HEK293T (cell line): ENCODE results near the gene COL9A3.

ENCODE experiments used
- BHLHE40 ChIP-seq: fragments of 450-650 bp; IDR thresholded peaks from 2 replicates; pipeline ENCODE4 v1.6.1; 2016; ENCODE audit warnings: mild to moderate bottlenecking, moderate library complexity, borderline replicate concordance
- CTBP1 ChIP-seq: fragments of 450-650 bp; IDR thresholded peaks from 2 replicates; pipeline ENCODE4 v1.6.1; 2016; ENCODE audit warnings: borderline replicate concordance
- ELF4 ChIP-seq: fragments of 450-650 bp; IDR thresholded peaks from 2 replicates; pipeline ENCODE4 v1.6.1; 2017; ENCODE audit warnings: antibody characterized with exemption
- FOXK2 ChIP-seq: fragments of 450-650 bp; IDR thresholded peaks from 2 replicates; pipeline ENCODE4 v1.6.1; 2016; ENCODE audit warnings: mild to moderate bottlenecking
- FOXM1 ChIP-seq: fragments of 450-650 bp; IDR thresholded peaks from 2 replicates; pipeline ENCODE4 v1.6.1; 2017; ENCODE audit warnings: mild to moderate bottlenecking, borderline replicate concordance
- L3MBTL2 ChIP-seq: fragments of 450-650 bp; conservative IDR thresholded peaks from 2 replicates; pipeline ENCODE4 v1.6.1; 2016; ENCODE audit warnings: mild to moderate bottlenecking
- LEF1 ChIP-seq: fragments of 450-650 bp; IDR thresholded peaks from 2 replicates; pipeline ENCODE4 v1.6.1; 2017; ENCODE audit warnings: mild to moderate bottlenecking, borderline replicate concordance
- PKNOX1 ChIP-seq: fragments of 450-650 bp; IDR thresholded peaks from 2 replicates; pipeline ENCODE4 v1.6.1; 2016
- SP1 ChIP-seq: fragments of 450-650 bp; IDR thresholded peaks from 2 replicates; pipeline ENCODE4 v1.6.1; 2017
- SUZ12 ChIP-seq: fragments of 450-650 bp; IDR thresholded peaks from 2 replicates; pipeline ENCODE4 v1.6.1; 2016; ENCODE audit warnings: mild to moderate bottlenecking
- TARDBP ChIP-seq: fragments of 450-650 bp; IDR thresholded peaks from 2 replicates; pipeline ENCODE4 v1.6.1; 2016
- ZNF384 ChIP-seq: fragments of 450-650 bp; IDR thresholded peaks from 2 replicates; pipeline ENCODE4 v1.6.1; 2016

DNA sequence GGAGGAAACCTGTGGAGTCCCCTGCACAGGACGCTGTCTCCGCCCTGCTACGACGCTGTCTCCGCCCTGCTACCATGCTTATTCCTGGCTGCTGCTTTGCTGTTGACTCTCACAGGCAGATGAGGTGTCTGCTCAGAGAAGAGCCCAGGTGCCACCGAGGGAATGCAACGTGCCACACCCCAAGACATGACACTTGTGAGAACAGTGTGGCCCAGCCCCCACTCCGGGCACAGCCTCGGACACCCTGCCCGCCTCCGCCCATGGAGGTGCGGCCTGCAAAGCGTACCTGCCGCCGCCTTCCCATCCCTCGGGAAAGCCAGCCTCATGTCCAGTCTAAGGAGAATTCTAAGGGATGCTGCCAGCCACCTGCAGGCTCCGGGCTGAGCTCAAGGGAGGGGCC, 36.2 kb upstream of the COL9A3 start:
- TF ChIP-seq SP1 (no peak), BHLHE40 (no peak), CTBP1 (no peak), FOXK2 (no peak), ELF4 (no peak), PKNOX1 (no peak), LEF1 (no peak), TARDBP (no peak), ZNF384 (no peak), FOXM1 (no peak), L3MBTL2 (no peak), SUZ12 (no peak)
